Peyer's patch (tissue), 4 donors: ENCODE measurements around the gene EYS.

Experiments used
- POLR2A ChIP-seq, 2 donors: fragments of 450-650 bp; IDR thresholded peaks; one replicate each; pipeline ENCODE4 v1.5.1; 2017; ENCODE audit warnings: antibody characterized with exemption in 2 of 2, mild to moderate bottlenecking in 2 of 2, moderate library complexity in 2 of 2
- TF ChIP-seq, protein P1 (sequence below), 6 experiments: fragments of 450-650 bp in 4 of 6; fragments of 200-600 bp in 2 of 6; sonication (generic) in 1 of 6; IDR thresholded peaks; one replicate each; pipeline ENCODE4 v1.5.1; 2017 to 2019; ENCODE audit warnings: antibody characterized with exemption in 6 of 6, mild to moderate bottlenecking in 3 of 6, moderate library complexity in 1 of 6

DNA sequence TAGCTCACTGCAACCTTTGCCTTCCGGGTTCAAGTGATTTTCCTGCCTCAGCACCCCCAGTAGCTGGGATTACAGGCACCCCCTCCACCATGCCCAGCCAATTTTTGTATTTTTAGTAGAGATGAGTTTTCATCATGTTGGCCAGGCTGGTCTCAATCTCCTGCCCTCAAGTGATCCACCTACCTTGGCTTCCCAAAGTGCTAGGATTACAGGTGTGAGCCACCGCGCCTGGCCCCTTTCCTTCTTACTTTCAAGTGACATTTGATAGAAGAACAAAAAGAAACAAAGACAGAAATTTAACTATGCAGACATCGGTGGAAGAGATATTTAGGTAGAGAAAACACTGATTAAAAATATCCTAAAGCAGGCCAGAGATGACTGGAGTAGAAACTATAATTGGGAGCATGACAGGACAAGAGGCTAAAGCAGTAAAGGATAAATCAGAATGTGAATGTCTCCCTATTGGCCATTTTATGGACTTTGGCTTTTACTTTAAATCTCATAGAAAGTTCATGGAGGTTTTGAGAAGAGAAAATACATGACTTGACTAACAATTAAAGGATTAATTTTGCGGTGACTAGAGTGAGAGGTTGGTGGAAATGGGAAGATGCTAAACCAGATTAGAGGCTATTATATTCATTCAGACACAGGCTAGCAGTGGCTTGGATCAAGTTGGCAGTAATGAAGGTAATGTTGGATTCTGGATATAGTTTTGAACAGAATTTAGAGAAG, 2.2 kb upstream of the EYS start:
- TF ChIP-seq, protein P1, sequence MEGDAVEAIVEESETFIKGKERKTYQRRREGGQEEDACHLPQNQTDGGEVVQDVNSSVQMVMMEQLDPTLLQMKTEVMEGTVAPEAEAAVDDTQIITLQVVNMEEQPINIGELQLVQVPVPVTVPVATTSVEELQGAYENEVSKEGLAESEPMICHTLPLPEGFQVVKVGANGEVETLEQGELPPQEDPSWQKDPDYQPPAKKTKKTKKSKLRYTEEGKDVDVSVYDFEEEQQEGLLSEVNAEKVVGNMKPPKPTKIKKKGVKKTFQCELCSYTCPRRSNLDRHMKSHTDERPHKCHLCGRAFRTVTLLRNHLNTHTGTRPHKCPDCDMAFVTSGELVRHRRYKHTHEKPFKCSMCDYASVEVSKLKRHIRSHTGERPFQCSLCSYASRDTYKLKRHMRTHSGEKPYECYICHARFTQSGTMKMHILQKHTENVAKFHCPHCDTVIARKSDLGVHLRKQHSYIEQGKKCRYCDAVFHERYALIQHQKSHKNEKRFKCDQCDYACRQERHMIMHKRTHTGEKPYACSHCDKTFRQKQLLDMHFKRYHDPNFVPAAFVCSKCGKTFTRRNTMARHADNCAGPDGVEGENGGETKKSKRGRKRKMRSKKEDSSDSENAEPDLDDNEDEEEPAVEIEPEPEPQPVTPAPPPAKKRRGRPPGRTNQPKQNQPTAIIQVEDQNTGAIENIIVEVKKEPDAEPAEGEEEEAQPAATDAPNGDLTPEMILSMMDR (IDR thresholded peaks at IDR 0.05), result no peak
- no peak for TF ChIP-seq POLR2A (IDR thresholded peaks at IDR 0.05)
